ENCODE measurements around the gene APBA2.

Gene APBA2

DNA sequence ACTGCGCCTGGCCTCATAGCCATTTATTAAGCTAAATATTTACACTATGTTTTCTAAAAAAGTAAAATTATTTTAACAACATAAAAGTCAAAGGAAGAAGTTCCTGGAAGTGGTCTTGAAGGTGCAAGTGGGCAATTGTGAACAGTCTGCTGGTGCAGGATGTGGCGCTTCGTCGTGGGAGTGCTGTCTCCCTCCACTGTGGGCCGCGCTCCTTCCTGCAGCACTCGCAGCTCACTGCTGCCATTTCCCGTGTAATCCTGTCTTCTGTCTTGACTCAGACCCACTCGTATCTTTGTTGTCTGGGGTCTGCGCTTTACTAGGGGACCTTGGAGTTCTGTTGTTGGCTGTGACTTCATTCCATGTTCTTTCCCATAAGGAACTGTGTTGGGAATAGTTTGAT, 56.3 kb downstream of the APBA2 start:
- DNase-seq, result no peak

DNA sequence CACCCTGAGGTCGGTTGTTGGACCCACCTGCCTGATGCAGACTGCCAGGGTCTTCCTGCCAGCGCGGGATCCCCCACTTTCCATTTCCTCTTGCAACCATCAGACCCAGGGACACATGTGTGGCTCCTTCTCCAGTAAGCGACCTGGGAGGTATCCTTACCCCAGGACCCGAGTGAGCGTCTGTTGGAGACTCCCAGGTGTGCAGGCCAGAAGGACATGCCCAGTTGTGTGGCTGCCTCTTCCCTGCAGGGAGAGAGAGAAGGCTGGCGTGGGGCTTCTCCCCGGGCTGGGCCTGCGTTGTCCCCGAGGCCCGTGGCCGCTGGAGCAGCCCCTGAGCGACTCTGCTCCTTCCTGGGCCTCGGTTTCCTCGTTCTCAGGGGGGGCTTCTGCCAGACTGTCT, 56.8 kb downstream of the APBA2 start:
- DNase-seq, result no peak

DNA sequence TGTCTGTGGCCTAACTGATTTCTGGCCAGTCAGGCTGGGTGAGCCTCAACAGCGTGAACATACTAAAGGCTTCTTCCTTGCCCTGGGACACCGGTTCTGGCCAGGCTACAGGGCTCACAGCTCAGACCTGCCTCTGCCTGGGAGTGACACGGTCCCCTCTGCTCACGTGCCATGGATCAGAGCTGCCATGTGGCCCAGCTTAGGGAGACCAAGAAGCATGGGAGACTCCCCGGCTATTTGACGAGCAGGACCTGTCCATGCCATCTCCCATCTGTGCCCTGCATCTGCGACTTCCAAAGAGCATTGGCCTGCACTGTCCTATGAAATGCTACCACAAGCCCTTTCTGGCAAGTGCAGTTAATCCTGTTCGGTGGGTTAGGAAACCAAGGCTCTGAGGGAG, 57.4 kb downstream of the APBA2 start:
- DNase-seq, result no peak

DNA sequence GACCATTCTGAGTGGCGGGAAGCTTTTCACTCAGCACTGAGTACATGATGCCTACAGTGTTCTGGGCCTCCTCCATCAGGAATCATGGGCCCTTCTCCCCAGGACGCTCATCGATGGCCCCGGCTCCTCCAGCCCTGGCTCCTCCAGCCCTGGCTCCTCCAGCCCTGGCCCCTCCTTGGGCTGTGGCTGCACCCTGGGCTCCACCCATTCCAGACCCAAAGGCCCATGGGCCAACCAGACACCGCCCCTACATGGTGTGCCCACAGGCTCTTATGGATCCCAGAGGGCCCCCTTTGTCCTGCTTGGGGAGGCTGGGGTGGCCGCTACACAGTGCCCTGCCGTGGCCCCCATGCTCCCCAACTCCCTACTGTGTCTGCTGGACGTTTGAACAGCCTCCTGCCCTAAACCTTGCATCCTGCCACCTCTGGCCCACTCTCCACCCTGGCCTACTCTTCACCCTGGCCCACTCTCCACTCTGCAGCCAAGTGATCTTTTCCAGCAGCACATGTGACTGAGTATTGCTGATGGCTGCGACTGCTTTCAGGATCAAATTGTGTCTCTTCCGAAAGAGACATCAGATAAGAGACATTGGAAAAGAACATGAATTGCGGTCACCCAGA, 57.9 kb downstream of the APBA2 start:
- DNase-seq, result no peak

DNA sequence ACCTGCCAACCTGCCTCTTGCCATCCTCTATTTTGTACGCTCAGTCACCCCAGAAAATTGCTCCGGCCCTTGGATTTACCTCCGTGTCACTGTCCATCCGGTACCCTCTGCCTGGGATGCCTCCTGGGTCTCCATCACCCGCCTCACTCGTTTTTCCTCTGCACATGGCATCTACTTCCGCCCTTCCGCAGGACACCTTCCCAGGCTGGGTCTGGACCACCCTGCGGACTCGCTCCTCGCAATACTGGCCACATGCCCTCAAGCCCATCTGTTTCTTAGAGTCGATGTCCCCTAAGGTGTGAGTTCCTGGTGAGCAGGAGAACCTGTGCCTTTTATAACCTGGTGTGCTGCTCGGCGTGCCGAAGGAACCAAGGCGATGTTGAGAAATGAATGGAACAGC, 58.5 kb downstream of the APBA2 start:
- DNase-seq, result no peak

DNA sequence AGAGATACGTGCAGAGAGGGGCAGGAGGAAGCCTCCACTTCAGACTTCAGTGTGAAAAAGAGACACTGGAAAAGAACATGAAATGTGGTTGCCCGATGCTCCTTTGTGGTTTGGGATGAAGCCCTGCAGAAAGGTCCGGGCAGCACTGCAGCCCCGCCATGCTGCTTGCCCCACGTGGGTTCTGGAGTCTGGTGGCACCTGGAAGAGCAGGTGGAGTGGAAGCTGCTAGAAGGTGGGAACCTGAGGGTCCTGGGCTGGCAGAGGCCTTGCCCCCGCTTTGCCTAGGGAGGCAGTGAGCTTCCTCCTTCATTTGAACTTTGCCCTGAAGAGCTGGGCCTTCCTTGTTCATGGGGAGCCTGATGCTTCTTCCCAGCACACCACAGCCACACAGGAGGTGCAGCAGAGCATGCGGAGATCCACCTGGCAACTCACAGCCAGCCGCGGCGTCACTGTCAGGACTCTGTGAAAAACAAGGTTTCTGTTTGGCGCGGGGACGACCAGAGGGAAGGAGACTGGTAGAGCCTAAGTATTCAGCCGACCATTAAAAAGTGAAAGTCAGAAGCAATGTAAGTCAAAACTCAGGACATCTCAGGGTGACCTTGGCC, 59.0 kb downstream of the APBA2 start:
- no peak for DNase-seq

DNA sequence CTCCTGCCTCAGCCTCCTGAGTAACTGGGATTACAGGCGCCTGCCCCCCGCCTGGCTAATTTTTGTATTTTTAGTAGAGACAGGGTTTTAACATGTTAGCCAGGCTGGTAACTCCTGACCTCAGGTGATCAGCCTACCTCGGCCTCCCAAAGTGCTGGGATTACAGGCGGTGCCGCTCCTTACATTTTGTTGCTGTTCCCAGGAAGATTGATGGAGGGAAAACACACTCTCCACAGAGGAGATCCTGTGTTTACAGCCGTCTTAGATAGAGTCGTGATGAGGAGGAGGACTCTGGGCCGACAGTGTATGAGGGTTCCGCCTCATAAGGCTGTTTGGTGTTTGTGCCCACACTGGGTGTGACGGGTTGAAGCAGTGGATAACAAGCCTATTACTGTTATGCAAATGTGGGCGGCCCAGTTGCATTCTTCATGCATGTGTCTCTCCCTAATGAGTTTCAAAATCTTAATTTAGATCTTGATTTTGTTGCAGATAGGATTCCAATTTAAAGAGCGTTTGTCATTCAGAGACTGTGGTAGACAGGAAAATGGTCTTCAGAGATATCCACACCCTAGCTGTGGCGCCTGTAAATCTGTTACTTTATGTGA, 60.0 kb downstream of the APBA2 start:
- DNase-seq, result no peak

DNA sequence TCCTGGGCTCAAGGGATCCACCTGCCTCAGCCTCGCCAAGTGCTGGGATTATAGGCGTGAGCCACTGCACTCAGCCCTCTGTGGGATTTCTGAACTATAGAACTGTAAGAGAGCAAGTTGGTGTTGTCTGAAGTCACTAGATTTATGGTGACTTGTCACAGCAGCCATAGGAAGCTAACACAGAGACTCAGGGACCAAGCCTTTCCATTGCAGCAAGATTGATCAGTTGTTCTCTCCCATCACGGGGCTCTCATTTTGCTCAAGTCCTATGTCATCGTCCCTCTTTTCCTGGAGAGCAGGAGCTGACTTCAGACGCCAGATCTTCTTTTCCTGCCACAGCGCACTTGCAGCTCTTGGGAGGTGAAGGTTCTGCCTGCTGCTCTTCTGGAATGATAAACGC, 61.0 kb downstream of the APBA2 start:
- DNase-seq, result no peak

DNA sequence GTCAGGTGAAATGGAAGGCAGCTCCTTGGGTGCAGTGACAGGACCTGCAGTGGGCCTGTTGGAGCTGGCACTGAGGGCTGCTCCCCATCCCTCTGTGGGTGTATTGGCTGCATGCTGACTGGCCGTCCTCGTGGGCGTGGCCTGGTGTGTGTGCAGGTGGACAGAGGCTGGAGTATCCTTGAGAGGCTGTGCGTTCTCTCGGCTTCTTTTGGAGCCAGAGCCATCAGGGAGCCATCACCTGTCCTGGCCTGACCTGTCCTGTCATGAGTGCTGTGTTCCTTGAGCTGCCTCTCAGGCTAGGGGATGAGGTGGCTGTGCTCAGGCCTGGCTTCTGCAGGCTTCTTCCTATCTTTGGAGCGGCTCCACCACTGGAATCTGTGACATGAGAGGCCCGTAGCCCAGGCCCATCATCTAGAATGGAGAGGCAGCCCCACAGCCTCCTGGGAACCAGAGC, 61.5 kb downstream of the APBA2 start:
- no peak for DNase-seq

DNA sequence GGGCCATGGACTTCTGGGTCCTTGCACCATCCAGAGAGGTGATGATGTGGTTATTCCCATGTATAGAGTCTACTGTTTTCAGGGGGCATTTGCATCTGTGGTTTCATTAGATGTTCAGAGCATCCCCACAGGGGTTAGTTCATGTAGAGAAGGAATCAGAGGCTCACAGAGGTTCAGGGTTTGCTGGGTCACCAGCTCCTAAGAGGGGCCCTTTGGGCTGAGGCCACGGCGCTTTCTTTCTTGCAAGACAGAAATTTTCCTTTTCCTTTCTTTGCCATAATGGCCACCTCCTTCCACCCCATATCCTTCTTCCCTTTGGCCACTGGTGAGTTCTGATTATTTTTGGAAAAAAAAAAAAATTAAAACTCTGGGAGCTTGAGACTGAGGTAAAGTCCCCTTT, 62.3 kb downstream of the APBA2 start:
- DNase-seq, result no peak

DNA sequence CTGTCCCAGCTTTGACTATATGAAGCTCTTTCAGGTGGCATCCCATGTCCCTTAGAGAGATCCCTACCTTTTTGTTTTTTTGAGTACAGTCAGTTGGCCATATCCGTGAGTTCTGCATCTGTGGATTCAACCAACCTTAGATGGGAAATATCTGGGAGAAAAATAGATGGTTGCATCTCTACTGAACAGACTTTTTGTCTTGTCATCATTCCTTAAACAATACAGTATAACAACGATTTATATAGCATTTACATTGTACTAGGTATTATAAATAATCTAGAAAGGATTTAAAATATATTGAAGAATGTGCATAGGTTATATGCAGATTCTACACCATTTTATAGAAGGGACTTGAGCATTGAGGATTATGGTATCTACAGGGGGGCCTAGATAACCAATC, 65.1 kb downstream of the APBA2 start:
- DNase-seq, result no peak

DNA sequence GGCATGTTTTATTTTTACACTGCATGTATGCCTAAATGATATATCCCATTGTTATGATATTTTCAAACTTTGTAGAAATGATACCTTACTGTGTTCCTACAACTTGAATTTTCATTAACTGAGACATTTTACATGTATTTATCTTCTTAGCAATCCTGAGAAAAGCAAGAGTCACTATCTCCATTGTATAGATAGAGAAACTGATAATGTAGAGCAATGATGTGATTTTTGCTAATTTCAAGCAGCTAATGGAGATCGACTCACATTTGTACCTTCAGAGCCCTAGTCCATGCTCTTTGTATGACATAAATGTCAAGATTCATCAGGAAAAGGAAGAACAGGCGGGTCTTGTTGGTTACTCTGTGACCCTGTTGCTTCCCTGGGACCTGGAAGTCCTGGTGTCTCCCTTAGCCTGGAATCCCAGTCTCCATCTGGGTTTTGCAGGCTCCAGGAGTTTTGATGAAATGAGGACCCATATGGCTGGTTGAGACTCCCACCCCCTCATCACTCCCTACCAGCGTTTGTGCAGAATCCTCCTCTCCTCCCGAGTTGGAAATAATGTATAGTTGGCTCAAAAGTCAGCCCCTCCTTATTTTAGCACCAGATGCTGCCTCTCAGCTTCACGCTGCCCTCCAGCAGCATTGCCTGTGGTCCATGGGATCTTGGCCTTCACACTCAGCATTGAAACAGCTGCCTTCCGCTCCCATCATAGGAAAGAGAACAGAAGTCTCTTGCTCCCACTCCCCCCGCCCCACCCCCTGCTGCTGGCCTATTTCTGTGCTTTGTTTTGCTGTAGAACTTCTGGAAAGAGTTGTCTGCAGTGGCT, 67.1 kb downstream of the APBA2 start:
- DNase-seq, result peak; percentile 75

DNA sequence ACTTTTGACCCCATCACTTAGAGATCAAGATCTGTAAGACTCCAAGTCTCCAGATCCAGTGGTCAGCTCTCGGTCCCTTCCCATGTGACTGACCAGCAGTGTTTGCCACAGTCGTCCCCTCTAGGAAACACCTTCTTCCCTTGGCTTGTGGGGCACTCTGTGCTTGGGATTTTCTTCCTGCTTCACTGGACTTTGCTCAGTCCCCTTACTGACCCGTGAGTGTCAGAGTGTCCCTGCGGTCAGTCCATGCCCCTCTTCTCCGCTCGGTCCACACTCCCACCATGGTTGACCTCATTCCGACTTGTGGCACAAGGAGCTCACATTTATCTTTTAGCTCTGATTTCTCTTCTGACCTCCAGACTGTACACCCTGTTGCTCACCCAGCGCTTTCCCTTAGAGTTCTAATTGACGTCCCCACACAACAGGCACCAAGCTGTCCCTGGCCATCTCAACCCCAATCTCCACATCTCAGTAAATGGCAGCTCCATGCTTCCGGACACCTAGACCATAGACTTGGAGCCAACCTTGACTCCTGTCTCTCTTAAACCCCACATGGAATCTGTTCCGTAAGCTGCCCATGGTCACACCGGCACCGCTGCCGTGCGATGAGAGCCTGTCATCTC, 67.9 kb downstream of the APBA2 start:
- no peak for DNase-seq

DNA sequence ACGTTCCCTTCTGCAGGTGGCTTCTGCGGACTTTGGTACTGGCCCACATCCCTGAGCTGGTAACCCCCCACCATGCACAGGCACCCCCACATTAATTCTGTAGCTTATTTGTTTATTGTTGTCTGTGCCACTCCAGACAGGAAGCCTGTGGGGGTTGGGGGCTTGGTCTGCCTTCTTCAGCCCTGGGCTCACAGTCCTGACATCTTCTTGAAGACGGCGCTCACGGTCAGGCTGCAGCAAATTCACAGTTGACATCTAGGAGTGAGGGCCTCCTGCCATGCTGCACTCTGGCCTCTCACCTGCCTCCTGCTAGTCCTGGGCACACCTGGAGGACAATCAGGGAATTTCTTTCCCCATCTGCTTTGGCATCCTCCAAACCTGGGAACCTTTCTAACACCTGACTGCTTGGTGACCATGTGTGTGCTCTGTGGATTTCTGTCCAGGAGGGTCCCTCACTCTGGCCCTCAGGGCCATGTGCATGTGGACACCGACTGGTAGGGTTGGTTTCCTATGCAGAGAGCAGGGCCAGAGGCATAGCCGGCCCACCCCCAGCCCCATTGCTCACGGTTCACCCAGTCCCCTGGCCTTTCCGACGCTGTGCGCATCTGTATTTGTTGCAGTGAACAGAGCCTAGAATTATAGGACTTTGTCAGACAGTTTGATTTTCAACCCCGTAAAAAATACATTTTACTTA, 68.8 kb downstream of the APBA2 start:
- DNase-seq, result no peak

DNA sequence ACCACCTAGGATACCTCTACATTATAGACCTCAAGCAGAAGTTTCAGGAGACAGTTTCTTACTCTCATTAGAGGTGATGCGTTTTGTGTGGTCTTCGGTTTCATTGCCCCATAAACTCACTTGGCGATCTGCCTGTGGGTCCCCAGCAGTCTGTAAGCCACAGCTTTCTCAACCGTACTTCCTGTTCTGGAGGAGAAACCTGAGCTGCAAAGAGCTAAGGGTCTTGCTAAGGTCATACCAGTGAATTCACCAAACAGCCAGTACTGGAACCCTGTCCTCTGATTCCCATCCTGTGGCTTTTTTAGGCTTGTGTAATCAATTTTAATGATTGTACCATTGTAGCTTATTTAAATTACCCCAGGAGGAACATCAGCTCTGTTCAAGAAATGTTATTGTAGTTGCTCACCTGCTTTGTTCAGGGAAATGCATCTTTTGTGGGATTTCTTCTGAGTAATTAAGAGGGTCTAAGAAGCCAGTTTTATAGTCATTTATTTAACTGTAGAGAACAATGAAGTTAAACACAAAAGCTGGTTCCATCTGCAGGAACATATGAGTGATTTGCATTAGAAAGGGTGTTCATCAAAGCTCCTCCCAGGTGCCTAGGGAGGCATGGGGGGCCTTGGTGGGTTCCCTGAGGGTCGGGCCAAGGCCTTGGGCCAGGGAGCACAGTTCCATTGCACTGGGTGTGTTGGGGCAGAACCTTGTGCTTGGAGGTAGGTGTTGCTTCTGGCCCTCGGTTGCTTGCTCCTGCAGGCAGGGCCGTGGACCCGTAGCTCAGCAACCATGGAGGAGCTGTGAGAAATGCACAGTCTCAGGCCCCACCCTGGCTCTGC, 69.6 kb downstream of the APBA2 start:
- peak; percentile 33 for DNase-seq

DNA sequence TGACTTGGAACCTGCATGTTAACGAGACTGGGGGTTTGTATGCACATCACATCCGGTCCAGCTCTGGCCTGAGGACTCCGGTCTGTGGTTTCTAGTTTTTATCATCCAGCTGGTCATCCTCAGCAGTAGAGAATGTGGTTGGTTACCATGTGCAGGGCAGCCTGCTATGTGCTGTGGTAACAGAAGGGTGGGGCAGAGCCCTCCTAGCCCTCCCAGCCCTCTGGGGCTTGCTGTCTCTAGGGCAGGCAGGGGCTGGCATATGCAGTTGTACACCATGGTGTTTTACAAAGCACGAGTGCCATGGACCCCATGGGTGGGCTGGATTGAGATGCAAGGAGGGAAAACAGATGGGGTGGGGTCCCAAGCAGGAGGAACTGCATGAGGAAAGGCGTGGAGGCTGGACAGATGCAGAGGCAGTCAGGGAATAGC, 70.2 kb downstream of the APBA2 start:
- DNase-seq, result no peak

DNA sequence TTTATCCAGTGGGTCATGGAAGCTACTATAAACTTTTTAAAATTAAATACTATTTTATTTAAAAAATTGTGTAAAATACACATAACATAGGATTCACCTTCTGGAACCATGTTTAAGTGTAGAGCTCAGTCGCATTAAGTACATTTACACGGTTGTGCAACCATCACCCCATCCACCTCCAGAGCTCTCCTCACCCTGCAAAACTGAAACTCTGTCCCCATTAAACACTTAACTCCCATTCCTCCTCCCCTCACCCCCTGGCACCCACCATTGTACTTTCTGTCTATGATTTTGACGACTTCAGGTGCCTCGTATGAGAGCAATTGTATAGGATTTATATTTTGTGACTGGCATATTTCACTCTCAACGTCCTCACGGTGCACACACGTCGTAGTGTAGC, 70.7 kb downstream of the APBA2 start:
- no peak for DNase-seq

DNA sequence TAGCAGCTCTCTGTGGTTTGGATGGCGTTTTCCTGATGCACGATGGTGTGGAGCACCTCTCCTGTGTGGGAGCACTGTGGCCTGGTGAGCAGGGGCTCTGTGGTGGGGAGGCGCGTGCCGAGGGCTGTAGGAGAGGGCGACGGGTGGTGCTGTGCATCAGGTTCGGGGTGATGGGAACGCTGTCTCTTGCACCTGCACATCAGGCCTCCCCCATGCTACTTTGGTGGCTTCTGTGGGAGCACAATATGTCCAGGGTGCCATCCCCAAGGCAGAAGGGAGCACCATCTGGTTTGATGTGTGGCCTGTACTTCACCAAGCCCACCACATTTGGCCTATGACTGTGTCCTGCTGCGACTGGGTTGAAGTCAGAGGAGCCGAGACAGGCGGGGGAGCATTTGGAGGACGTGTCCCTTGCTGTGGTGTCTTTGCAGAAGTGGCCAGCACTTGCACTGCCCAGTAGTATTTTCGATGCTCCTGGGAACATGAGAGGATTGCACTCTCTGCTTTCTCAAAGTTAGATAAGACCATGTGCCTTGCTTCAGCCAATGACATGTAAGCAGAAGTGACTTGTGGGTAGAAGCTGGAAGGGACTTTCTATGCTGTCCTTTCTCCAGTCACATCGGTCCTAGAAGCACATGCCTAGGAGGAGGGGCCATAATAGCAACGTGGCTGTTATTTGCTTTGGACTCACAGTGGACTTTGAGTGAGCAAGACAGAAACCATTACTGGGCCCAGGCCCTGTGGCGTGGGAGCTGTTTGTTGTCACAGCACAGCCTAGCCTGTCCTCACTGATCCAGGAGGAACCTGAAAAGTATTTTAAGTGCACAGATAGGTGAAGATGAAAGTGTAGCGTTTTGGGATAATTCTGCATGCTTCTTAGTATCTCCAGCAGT, 72.1 kb downstream of the APBA2 start:
- no peak for DNase-seq

DNA sequence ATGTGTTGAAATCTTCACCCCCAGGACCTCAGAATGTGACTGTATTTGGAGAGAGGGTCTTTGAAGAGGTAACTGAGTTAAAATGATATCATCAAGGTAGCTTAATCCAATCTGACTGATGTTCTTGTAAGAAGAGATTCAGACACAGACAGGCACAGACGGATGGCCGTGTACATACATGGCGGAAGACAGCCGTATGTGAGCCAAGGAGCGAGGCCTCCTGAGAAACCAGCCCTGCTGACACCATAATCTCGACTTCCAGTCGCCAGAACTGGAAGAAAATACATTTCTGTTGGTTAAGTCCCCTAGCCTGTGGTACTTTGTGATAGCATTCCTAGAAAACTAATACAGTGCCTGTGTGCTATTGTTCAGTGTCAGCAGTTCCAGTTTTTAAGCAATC, 73.6 kb downstream of the APBA2 start:
- no peak for DNase-seq

DNA sequence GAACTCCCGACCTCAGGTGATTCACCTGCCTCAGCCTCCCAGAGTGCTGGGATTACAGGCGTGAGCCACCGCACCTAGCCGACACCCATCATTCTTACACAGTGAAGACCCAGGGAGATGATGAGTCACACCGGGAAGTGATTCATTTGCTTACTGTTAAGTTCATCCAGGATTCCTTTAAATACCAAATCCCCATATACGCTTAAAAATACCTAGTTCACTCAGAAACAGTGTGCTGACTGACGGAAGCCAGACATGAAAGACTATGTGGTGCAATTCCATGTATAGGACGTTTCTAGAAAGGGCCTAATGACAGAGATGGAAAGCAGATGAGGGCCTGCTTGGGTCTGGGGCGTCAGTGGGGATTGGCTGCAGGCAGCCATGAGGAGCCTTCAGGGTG, 75.2 kb downstream of the APBA2 start:
- no peak for DNase-seq

DNA sequence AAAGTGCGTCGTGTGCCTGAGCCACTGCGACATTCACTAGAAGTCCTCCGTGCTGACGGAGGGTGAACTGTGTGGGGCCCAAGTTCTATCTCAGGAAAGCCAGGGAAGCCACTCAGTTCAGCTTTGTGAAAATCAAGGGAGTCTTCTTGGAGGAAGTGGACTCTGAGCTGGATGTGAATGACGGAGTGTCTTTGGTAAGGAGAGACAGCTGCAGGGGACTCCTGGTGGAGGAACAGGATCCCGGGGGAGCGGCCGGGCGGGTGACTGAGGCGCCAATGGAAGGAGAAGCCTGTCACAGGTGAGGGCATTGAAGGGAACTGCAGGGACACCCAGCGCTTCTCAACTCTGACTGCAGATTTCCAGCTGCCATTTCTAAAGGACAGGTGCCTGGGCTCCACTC, 75.6 kb downstream of the APBA2 start:
- DNase-seq, result no peak

All from eye (tissue), 1 donor.